ENCODE measurements around the gene TXNDC17.

DNA sequence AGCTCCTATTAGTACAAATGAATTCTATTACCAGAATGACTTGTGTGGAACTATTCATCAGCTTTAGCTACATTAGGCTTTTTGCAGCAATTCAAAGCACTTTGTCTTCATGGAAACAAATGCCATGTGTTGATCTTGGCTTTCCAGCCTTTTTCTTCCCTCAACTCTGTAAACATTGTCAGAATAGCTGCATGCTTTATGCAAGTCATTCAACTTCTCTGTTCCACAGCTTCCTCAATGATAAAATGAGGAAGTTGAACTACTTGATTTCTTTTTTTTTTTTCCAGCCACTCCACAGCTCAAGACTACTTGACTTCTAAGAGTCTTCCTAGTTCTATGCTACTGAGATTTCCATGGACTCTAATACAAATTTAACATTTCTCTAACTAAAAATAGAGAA is 41.5 kb upstream of the TXNDC17 start:
- TF ChIP-seq, protein P1, sequence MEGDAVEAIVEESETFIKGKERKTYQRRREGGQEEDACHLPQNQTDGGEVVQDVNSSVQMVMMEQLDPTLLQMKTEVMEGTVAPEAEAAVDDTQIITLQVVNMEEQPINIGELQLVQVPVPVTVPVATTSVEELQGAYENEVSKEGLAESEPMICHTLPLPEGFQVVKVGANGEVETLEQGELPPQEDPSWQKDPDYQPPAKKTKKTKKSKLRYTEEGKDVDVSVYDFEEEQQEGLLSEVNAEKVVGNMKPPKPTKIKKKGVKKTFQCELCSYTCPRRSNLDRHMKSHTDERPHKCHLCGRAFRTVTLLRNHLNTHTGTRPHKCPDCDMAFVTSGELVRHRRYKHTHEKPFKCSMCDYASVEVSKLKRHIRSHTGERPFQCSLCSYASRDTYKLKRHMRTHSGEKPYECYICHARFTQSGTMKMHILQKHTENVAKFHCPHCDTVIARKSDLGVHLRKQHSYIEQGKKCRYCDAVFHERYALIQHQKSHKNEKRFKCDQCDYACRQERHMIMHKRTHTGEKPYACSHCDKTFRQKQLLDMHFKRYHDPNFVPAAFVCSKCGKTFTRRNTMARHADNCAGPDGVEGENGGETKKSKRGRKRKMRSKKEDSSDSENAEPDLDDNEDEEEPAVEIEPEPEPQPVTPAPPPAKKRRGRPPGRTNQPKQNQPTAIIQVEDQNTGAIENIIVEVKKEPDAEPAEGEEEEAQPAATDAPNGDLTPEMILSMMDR (IDR thresholded peaks at IDR 0.05), result no peak
- TF ChIP-seq CDX4 (CRISPR knock-in tag; IDR thresholded peaks at IDR 0.05; ENCODE audit: borderline replicate concordance) (no peak), SMAD3 (CRISPR knock-in tag; IDR thresholded peaks at IDR 0.05; ENCODE audit: borderline replicate concordance) (no peak), NFYB (CRISPR knock-in tag; conservative IDR thresholded peaks at IDR 0.05; ENCODE audit: low read depth) (no peak), ZNF232 (CRISPR knock-in tag; IDR thresholded peaks at IDR 0.05) (no peak), FOXK1 (CRISPR knock-in tag; IDR thresholded peaks at IDR 0.05) (no peak), SMAD4 (CRISPR knock-in tag; IDR thresholded peaks at IDR 0.05) (no peak), NR3C1 (CRISPR knock-in tag; conservative IDR thresholded peaks at IDR 0.05; ENCODE audit: low read depth) (no peak), KAT7 (CRISPR knock-in tag; IDR thresholded peaks at IDR 0.05; ENCODE audit: borderline replicate concordance) (no peak), GRHL2 (CRISPR knock-in tag; IDR thresholded peaks at IDR 0.05; ENCODE audit: insufficient replicate concordance, severe bottlenecking) (no peak), IRF1 (CRISPR knock-in tag; IDR thresholded peaks at IDR 0.05) (no peak)
- TF ChIP-seq, protein P2, sequence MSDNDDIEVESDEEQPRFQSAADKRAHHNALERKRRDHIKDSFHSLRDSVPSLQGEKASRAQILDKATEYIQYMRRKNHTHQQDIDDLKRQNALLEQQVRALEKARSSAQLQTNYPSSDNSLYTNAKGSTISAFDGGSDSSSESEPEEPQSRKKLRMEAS (CRISPR knock-in tag; IDR thresholded peaks at IDR 0.05), result no peak
- TF ChIP-seq, protein P3, sequence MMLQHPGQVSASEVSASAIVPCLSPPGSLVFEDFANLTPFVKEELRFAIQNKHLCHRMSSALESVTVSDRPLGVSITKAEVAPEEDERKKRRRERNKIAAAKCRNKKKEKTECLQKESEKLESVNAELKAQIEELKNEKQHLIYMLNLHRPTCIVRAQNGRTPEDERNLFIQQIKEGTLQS (CRISPR knock-in tag; conservative IDR thresholded peaks at IDR 0.05), result no peak
- TF ChIP-seq, protein P4, sequence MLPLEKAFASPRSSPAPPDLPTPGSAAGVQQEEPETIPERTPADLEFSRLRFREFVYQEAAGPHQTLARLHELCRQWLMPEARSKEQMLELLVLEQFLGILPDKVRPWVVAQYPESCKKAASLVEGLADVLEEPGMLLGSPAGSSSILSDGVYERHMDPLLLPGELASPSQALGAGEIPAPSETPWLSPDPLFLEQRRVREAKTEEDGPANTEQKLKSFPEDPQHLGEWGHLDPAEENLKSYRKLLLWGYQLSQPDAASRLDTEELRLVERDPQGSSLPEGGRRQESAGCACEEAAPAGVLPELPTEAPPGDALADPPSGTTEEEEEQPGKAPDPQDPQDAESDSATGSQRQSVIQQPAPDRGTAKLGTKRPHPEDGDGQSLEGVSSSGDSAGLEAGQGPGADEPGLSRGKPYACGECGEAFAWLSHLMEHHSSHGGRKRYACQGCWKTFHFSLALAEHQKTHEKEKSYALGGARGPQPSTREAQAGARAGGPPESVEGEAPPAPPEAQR (CRISPR knock-in tag; IDR thresholded peaks at IDR 0.05), result no peak
